Neuronal stem cell (in vitro differentiated cells): Measurements from ENCODE around the gene ARHGAP26.

Experiments used
- DNase-seq: peaks from one replicate; pipeline ENCODE4 v3.0.0-alpha.2; 2013; ENCODE audit warnings: low spot score
- H2AFZ ChIP-seq: one replicate; pipeline ENCODE4 v1.6.1; 2013; ENCODE audit warnings: mild to moderate bottlenecking, low read length, inconsistent platforms
- H2AK5ac ChIP-seq: 2 replicates; pipeline ENCODE4 v1.6.1; 2013; ENCODE audit warnings: low read depth, mild to moderate bottlenecking, inconsistent platforms, low read length, moderate library complexity, mixed read lengths
- H2BK120ac ChIP-seq: 2 replicates; pipeline ENCODE4 v1.6.1; 2013; ENCODE audit warnings: low read depth, mild to moderate bottlenecking, inconsistent platforms, low read length, moderate library complexity, mixed read lengths
- H2BK12ac ChIP-seq: one replicate; pipeline ENCODE4 v1.6.1; 2013; ENCODE audit warnings: low read length, inconsistent platforms
- H2BK15ac ChIP-seq: 2 replicates; pipeline ENCODE4 v1.6.1; 2013; ENCODE audit warnings: mild to moderate bottlenecking, low read length, inconsistent platforms, mixed read lengths
- H2BK5ac ChIP-seq: one replicate; pipeline ENCODE4 v1.6.1; 2013; ENCODE audit warnings: inconsistent platforms, mild to moderate bottlenecking, low read length, moderate library complexity
- H3K14ac ChIP-seq: one replicate; pipeline ENCODE4 v1.6.1; 2013; ENCODE audit warnings: low read length, inconsistent platforms
- H3K18ac ChIP-seq: 2 replicates; pipeline ENCODE4 v1.6.1; 2013; ENCODE audit warnings: low read length, inconsistent platforms
- H3K23ac ChIP-seq: 2 replicates; pipeline ENCODE4 v1.6.1; 2013; ENCODE audit warnings: low read depth, mild to moderate bottlenecking, mixed read lengths, low read length, inconsistent platforms; ENCODE audit not compliant: poor library complexity
- H3K27ac ChIP-seq: replicated peaks from 3 replicates; pipeline ENCODE4 v1.5.1; 2013; ENCODE audit warnings: low read length, inconsistent platforms
- H3K27me3 ChIP-seq, 3 experiments: 2 replicates each; pipeline ENCODE4 v1.6.1; 2013; ENCODE audit warnings: low read length in 3 of 3, mild to moderate bottlenecking in 2 of 3, inconsistent platforms in 1 of 3, low read depth in 1 of 3, mixed read lengths in 1 of 3, moderate library complexity in 1 of 3; ENCODE audit not compliant: control insufficient read depth in 3 of 3, insufficient read depth in 3 of 3
- H3K36me3 ChIP-seq, 2 donors: replicated peaks in 1 of 2; 2 replicates each; pipeline ENCODE4 v1.6.1; 2013; ENCODE audit warnings: low read length in 2 of 2; ENCODE audit not compliant: control insufficient read depth in 2 of 2, insufficient read depth in 2 of 2
- H3K4ac ChIP-seq: 2 replicates; pipeline ENCODE4 v1.6.1; 2013; ENCODE audit warnings: inconsistent platforms, mild to moderate bottlenecking, low read length, moderate library complexity
- H3K4me1 ChIP-seq, 2 donors: 1 replicate in 1 of 2; 2 replicates in 1 of 2; pipeline ENCODE4 v1.6.1; 2013; ENCODE audit warnings: low read length in 2 of 2, low read depth in 1 of 2; ENCODE audit not compliant: control insufficient read depth in 2 of 2, insufficient read depth in 1 of 2
- H3K4me2 ChIP-seq: one replicate; pipeline ENCODE4 v1.6.1; 2013; ENCODE audit warnings: mild to moderate bottlenecking, low read length, inconsistent platforms; ENCODE audit not compliant: insufficient read depth, poor library complexity, severe bottlenecking
- H3K4me3 ChIP-seq, 2 donors: 2 replicates each; pipeline ENCODE4 v1.5.1; 2013; ENCODE audit warnings: low read length in 2 of 2, mild to moderate bottlenecking in 2 of 2, inconsistent platforms in 1 of 2, moderate library complexity in 1 of 2
- H3K79me1 ChIP-seq: one replicate; pipeline ENCODE4 v1.6.1; 2013; ENCODE audit warnings: low read depth, mild to moderate bottlenecking, inconsistent platforms, low read length, moderate library complexity
- H3K9ac ChIP-seq: one replicate; pipeline ENCODE4 v1.6.1; 2013; ENCODE audit warnings: mild to moderate bottlenecking, low read depth, low read length, inconsistent platforms; ENCODE audit not compliant: poor library complexity
- H3K9me3 ChIP-seq, 2 donors: replicated peaks in 1 of 2; 2 replicates each; pipeline versions ENCODE3 to v1.6.1; 2013; ENCODE audit warnings: low read length in 2 of 2, mild to moderate bottlenecking in 2 of 2, inconsistent platforms in 1 of 2, low read depth in 1 of 2, mixed read lengths in 1 of 2, moderate library complexity in 1 of 2; ENCODE audit not compliant: control insufficient read depth in 2 of 2, insufficient read depth in 1 of 2
- H4K8ac ChIP-seq: one replicate; pipeline ENCODE4 v1.6.1; 2013; ENCODE audit warnings: low read depth, mild to moderate bottlenecking, inconsistent platforms, low read length, moderate library complexity
- H4K91ac ChIP-seq: one replicate; pipeline ENCODE4 v1.6.1; 2013; ENCODE audit warnings: low read length, low read depth, mild to moderate bottlenecking, inconsistent platforms; ENCODE audit not compliant: poor library complexity
- WGBS, 2 donors: extraction: QIAGEN DNeasy Blood & Tissue Kit; methylation state at CpG; one replicate each; pipeline ENCODE4 v1.1.7; 2013; ENCODE audit warnings: missing lambda C conversion rate in 2 of 2, mixed read lengths in 1 of 2; ENCODE audit not compliant: insufficient read length in 2 of 2, insufficient replicate concordance in 1 of 2; ENCODE audit errors: extremely low coverage in 2 of 2; 5-methylcytosine and 5-hydroxymethylcytosine counted together

The ARHGAP26 gene

DNA sequence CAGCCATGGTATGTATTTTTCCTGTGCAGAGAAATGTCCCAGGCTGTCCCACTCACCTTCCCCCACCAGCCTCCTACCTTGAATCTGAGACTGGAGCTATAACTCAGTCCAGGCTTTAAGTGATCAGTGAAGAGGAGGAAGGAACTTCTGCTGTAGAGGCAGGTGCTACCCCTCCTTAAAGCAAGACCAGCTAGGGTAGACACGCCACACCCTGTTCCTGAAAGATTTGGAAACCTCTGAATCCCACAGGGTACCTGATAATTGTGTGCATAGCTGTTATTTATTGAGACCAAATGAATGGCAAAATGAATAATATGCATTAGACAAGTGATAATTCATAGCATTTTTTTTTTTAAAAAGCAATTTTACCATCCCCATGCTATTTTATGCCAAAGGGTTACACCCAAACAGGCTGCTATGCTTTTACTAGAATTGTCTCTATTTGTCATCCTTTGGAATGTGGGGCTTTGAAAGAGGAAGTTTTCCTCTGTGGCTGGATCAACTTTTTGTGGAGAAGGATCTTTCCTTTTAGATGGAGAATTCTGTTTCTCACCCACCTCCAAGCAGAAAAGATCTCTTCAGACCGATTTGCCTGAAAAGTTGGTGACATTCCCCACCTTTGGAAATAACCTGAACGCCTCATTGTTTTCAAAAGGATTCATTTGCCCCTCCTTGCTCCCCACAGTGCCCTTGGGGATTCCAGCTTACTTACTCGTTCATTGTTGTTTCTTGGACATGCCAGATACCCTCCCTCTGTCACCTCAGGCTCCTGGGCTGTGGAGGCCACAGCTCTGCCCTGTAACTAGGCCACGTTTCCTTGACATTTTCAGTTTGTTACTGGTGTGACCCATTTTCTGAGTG lies 384.6 kb downstream of the ARHGAP26 start:
- no peak overlapping the region for H3K27ac ChIP-seq
- H3K14ac ChIP-seq, result no peak overlapping the region
- no peak overlapping the region for H3K4me2 ChIP-seq
- H4K8ac ChIP-seq, result no peak overlapping the region
- no peak overlapping the region for H2AK5ac ChIP-seq
- no peak overlapping the region for H3K9ac ChIP-seq
- no peak overlapping the region for H3K23ac ChIP-seq
- no peak overlapping the region for H3K4ac ChIP-seq
- H4K91ac ChIP-seq, result no peak overlapping the region
- no peak for DNase-seq
- no peaks in the 10 kb centered on the region for H3K79me1 ChIP-seq
- no peak overlapping the region for H2BK5ac ChIP-seq
- H3K36me3 ChIP-seq, result no peaks in the 10 kb centered on the region
- no CpG with 5 or more reads among the region's 5 CpGs for WGBS, 2 donors
- H3K4me3 ChIP-seq, result no peak overlapping the region
- H3K4me1 ChIP-seq, result peaks cover 0 to 8% of the 10 kb centered on the region in 2 donors
- no peak overlapping the region for H3K18ac ChIP-seq
- H2BK120ac ChIP-seq, result no peak overlapping the region
- no peaks in the 10 kb centered on the region for H3K9me3 ChIP-seq
- no peaks in the 10 kb centered on the region for H3K27me3 ChIP-seq
- no peak overlapping the region for H2BK12ac ChIP-seq
- no peak overlapping the region for H2AFZ ChIP-seq
- no peak overlapping the region for H2BK15ac ChIP-seq

- Histone ChIP-seq H3K9ac (no peak overlapping the region), H2AK5ac (no peak overlapping the region), H3K4me3 (no peak overlapping the region), H3K14ac (no peak overlapping the region), H4K91ac (no peak overlapping the region), H2AFZ (no peak overlapping the region), H3K4me2 (no peak overlapping the region), H3K23ac (no peak overlapping the region), H3K9me3 (no peaks in the 10 kb centered on the region), H4K8ac (no peak overlapping the region), H2BK15ac (no peak overlapping the region), H3K27me3 (no peaks in the 10 kb centered on the region), H3K18ac (no peak overlapping the region), H3K4me1 (peaks cover 0 to 8% of the 10 kb centered on the region in 2 donors), H2BK120ac (no peak overlapping the region), H3K4ac (no peak overlapping the region), H2BK12ac (no peak overlapping the region), H3K36me3 (no peaks in the 10 kb centered on the region), H3K79me1 (no peaks in the 10 kb centered on the region), H3K27ac (no peak overlapping the region), H2BK5ac (no peak overlapping the region)
- no peak for DNase-seq
- no CpG with 5 or more reads among the region's 3 CpGs for WGBS, 2 donors
Measured at GRCh38 chr5:143155455-143155854, 385.3 kb downstream of the ARHGAP26 start.

- no peak overlapping the region for H3K4ac ChIP-seq
- H2AK5ac ChIP-seq, result no peak overlapping the region
- H3K9ac ChIP-seq, result no peak overlapping the region
- no peak overlapping the region for H2AFZ ChIP-seq
- H3K23ac ChIP-seq, result no peak overlapping the region
- DNase-seq, result no peak
- no peak overlapping the region for H3K18ac ChIP-seq
- H2BK15ac ChIP-seq, result no peak overlapping the region
- no peak overlapping the region for H2BK12ac ChIP-seq
- no peak overlapping the region for H4K91ac ChIP-seq
- no peak overlapping the region for H2BK5ac ChIP-seq
- no peak overlapping the region for H2BK120ac ChIP-seq
- H3K27me3 ChIP-seq, result no peaks in the 10 kb centered on the region
- no peak overlapping the region for H3K14ac ChIP-seq
- H3K36me3 ChIP-seq, result no peaks in the 10 kb centered on the region
- H4K8ac ChIP-seq, result no peak overlapping the region
- H3K4me1 ChIP-seq, result peaks cover 0 to 8% of the 10 kb centered on the region in 2 donors
- no peak overlapping the region for H3K4me3 ChIP-seq
- H3K9me3 ChIP-seq, result no peaks in the 10 kb centered on the region
- H3K4me2 ChIP-seq, result no peak overlapping the region
- H3K27ac ChIP-seq, result no peak overlapping the region
- H3K79me1 ChIP-seq, result no peaks in the 10 kb centered on the region
- no CpG with 5 or more reads among the region's 1 CpG for WGBS, 2 donors
Measured at GRCh38 chr5:143156086-143156485, 385.9 kb downstream of the ARHGAP26 start.

GRCh38 chr5:143156572-143156971 lies 386.4 kb downstream of the ARHGAP26 start:
- H3K9me3 ChIP-seq, result no peaks in the 10 kb centered on the region

More at GRCh38 chr5:143156572-143156971, 386.4 kb downstream of the ARHGAP26 start:
- Histone ChIP-seq H2BK120ac (no peak overlapping the region), H3K36me3 (no peaks in the 10 kb centered on the region), H2BK12ac (no peak overlapping the region), H2AK5ac (no peak overlapping the region), H3K9ac (no peak overlapping the region), H3K18ac (no peak overlapping the region), H3K27me3 (no peaks in the 10 kb centered on the region), H3K27ac (no peak overlapping the region), H2AFZ (no peak overlapping the region), H3K14ac (no peak overlapping the region), H3K4ac (no peak overlapping the region), H4K8ac (no peak overlapping the region), H4K91ac (no peak overlapping the region), H3K4me2 (no peak overlapping the region), H3K4me3 (no peak overlapping the region), H2BK5ac (no peak overlapping the region), H3K4me1 (peaks cover 0 to 8% of the 10 kb centered on the region in 2 donors), H3K79me1 (no peaks in the 10 kb centered on the region), H2BK15ac (no peak overlapping the region), H3K23ac (no peak overlapping the region)
- no CpG with 5 or more reads among the region's 4 CpGs for WGBS, 2 donors
- no peak for DNase-seq
